AG04450 (cell line): ENCODE measurements around the gene GNA12. TPM values are rescaled to one million over a fixed set of nuclear protein-coding genes. Genes with fewer than 3 reads are reported as not detected.

Source experiments
- CTCF ChIA-PET: fragments of 300-600, 350-600 bp; formaldehyde crosslinking; extraction: SDS; loops from one replicate; lab custom pipeline; 2022; ENCODE audit warnings: antibody characterized with exemption, inconsistent platforms; lab: Charles Lee
- POLR2A ChIA-PET: fragments of 350-600 bp; formaldehyde crosslinking; extraction: SDS; loops from one replicate; lab custom pipeline; 2021; ENCODE audit warnings: antibody characterized with exemption, inconsistent platforms; lab: Yijun Ruan, JAX
- DNase-seq: peaks from one replicate; pipeline ENCODE4 v3.0.0-alpha.2; 2011; ENCODE audit warnings: low read depth, low spot score
- H3K27ac ChIP-seq: one replicate; pipeline ENCODE4 v1.5.1; 2012; ENCODE audit warnings: low read depth, low read length, control low read depth
- H3K27me3 ChIP-seq: one replicate; pipeline ENCODE4 v1.6.0; 2012; ENCODE audit warnings: low read length; ENCODE audit not compliant: control insufficient read depth, insufficient read depth
- H3K4me3 ChIP-seq: 2 replicates; pipeline ENCODE4 v1.5.1; 2011; ENCODE audit warnings: mild to moderate bottlenecking, low read depth, low read length, control low read depth
- H3K9me3 ChIP-seq: 2 replicates; pipeline ENCODE4 v1.5.1; 2012; ENCODE audit warnings: low read length; ENCODE audit not compliant: control insufficient read depth, insufficient read depth
- polyA plus RNA-seq: library from polyadenylated mRNA; depleted of rRNA; stranded (reverse); fragments of >200 nt; gene quantifications from 2 replicates; pipeline ENCODE4 v1.2.3, GENCODE V29; 2011
- TF ChIP-seq, protein P1 (sequence below): IDR thresholded peaks from 2 replicates; pipeline ENCODE4 v1.5.1; 2011; ENCODE audit warnings: low read depth, low read length, control low read depth, inconsistent platforms

Gene GNA12
- polyA plus RNA-seq, 1 experiment = 97.4 TPM

DNA sequence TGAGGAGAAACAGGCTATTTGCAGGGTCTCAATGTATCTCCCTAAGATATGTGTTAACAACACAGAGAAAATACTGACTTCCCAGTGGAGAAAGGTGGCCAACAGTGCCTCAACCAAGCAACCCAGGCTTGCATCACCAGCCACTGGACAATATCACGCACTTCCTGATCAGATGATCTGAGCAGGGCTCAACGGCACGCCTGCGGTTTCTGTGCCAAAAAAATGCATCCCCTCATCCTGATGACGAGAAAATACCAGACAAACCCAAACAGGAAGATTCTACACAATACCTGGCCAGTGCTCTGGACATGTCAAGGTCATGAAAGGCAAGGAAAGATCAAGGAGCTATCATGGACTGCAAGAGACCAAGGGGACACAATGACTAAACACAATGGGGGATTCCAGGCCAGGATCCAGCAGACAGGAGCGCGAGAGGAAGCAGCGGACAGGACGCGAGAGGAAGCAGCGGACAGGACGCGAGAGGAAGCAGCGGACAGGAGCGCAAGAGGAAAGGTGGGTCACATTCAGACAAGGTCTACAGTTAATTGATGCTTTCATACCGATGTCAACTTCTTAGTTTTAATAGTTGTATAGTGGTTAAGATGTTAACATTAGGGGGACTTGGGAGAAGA is 51.1 kb downstream of the GNA12 start:
- H3K27me3 ChIP-seq = no peaks in the 10 kb centered on the region
- no peak overlapping the region for H3K27ac ChIP-seq
- H3K9me3 ChIP-seq = no peaks in the 10 kb centered on the region
- POLR2A ChIA-PET = no interaction called here
- TF ChIP-seq, protein P1, sequence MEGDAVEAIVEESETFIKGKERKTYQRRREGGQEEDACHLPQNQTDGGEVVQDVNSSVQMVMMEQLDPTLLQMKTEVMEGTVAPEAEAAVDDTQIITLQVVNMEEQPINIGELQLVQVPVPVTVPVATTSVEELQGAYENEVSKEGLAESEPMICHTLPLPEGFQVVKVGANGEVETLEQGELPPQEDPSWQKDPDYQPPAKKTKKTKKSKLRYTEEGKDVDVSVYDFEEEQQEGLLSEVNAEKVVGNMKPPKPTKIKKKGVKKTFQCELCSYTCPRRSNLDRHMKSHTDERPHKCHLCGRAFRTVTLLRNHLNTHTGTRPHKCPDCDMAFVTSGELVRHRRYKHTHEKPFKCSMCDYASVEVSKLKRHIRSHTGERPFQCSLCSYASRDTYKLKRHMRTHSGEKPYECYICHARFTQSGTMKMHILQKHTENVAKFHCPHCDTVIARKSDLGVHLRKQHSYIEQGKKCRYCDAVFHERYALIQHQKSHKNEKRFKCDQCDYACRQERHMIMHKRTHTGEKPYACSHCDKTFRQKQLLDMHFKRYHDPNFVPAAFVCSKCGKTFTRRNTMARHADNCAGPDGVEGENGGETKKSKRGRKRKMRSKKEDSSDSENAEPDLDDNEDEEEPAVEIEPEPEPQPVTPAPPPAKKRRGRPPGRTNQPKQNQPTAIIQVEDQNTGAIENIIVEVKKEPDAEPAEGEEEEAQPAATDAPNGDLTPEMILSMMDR = no peak
- CTCF ChIA-PET = no interaction called here
- no peak for DNase-seq
- H3K4me3 ChIP-seq = no peak overlapping the region

DNA sequence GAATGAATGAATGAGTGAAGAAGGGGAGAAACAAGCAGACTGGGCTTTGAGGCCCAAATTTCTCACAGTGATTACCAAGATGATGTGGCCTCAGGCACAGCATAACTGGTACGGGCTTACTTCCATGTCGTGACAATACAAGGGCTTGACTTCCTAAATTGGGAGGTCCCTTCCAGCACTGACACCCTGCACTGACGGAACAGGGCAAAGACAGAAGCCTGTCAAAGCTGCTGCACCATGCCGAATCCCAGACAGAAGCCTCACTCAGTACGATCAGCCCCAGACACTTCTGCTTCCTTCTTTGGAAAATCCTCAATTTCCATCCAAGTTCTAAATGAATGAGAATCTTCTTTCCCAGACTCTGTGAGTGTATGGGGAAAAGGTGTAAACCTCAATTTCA is 51.9 kb downstream of the GNA12 start:
- CTCF ChIA-PET = no interaction called here
- POLR2A ChIA-PET = no interaction called here
- no peak for DNase-seq
- H3K27me3 ChIP-seq = no peaks in the 10 kb centered on the region
- TF ChIP-seq, protein P1 = no peak
- H3K9me3 ChIP-seq = peaks cover 2% of the 10 kb centered on the region
- H3K4me3 ChIP-seq = no peak overlapping the region
- H3K27ac ChIP-seq = no peak overlapping the region

DNA sequence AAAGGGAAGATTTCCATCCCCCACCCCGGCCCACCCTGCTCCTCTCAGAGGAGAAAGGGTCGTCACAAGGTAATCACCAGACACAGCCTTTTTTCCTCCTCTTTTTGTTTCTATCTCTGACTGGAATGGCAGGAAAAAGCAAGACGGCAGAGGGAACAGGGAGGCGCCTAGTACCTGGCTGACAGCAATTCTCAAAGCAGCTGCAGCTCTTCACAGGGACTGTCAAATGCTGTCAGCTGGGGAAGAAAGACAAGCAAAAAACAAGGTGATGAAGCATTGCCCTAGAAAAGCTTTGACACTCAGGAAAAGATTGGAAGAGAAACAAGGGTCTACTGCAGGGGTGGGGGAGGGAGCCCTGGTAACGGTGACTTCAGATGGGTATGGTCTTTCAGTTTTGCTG is 52.7 kb downstream of the GNA12 start:
- Histone ChIP-seq H3K27me3 (no peaks in the 10 kb centered on the region), H3K4me3 (no peak overlapping the region), H3K9me3 (peaks cover 9% of the 10 kb centered on the region), H3K27ac (no peak overlapping the region)
- ChIA-PET CTCF (interaction anchor here (0.8 kb wide), 1 partner anchor 74 kb away, joined by 4 read pairs; no protein-coding TSS in a partner anchor), POLR2A (interaction anchor here (0.7 kb wide), 1 partner anchor 392 kb away, joined by 6 read pairs; no protein-coding TSS in a partner anchor)
- TF ChIP-seq, protein P1 = no peak
- no peak for DNase-seq

DNA sequence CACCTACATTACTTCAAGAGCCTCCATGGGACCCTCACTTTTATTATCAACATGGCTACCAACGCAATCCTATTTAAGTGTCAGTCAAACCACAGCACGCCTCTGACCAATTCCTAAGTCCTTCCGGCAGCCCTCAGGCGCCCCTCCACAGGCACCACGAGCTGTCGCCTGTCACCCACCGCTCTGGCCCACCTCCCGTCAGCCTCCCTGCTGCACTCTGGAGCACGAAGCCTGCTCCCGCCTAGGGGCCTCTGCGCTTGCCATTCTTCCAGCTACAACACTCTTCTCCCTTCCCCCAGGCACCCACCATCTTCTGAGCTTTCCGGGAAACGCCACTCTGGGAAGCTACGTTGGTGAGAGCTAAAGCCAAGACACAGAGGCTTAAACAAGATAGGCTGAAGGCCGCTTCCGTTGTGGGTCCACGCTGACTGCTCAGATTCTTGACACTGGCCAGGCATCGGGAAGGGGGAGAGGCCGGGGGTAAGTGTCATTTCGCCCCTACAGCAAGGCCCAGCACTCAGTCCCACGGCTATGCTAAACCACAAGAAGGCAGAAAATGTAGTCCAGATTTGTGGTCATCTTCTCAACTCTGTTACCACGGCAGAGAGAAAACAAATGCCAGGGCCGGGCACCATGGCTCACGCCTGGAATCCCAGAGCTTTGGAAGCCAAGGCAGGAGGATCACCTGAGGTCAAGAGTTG is 56.7 kb downstream of the GNA12 start:
- no peak for DNase-seq
- POLR2A ChIA-PET = no interaction called here
- TF ChIP-seq, protein P1 = no peak

DNA sequence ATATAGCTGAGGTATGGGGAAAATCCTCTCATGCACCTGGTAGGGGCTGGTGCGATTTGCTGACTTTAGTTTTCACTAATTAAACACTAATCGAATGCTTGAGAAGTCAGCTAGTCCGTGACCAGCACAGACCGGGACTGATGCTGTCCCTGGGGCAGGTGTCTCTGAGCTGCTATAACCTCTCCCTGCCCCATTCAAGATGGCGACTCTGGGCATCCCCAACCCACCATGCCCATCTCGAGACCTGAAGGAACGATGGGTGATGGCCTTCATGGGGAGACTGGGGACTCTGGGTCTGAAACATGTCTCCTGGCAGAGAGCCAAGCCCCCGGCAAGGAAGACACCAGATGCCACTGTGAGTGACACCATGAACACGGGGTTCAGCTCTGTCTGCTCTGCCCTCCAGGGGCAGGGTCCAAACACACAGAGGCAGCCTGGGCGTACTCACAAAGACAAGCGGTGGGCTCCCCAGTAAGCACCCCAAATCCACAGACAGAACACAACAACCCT is 57.4 kb downstream of the GNA12 start:
- CTCF ChIA-PET = no interaction called here
- TF ChIP-seq, protein P1 = no peak
- no peak overlapping the region for H3K4me3 ChIP-seq
- POLR2A ChIA-PET = interaction anchor here (0.6 kb wide), 1 partner anchor 21 kb away, joined by 4 read pairs; no protein-coding TSS in a partner anchor
- H3K27ac ChIP-seq = no peak overlapping the region
- no peaks in the 10 kb centered on the region for H3K27me3 ChIP-seq
- H3K9me3 ChIP-seq = peaks cover 9% of the 10 kb centered on the region
- DNase-seq = no peak

More for the DNA sequence above, 56.7 kb downstream of the GNA12 start:
- Histone ChIP-seq H3K27ac (no peak overlapping the region), H3K4me3 (no peak overlapping the region), H3K9me3 (peaks cover 9% of the 10 kb centered on the region), H3K27me3 (no peaks in the 10 kb centered on the region)
- CTCF ChIA-PET = no interaction called here
